Liver (tissue), 9 donors: ENCODE data around the gene SPATA2L. TPM values are rescaled to one million over a fixed set of nuclear protein-coding genes. Genes with fewer than 3 reads are reported as not detected.

Source experiments
- DNase-seq: peaks from one replicate; pipeline ENCODE4 v3.0.0-alpha.2; 2017; ENCODE audit warnings: low spot score
- H3K27ac ChIP-seq, 2 donors: one replicate each; pipeline ENCODE4 v1.7.0; 2013; ENCODE audit warnings: inconsistent platforms in 2 of 2, low read length in 2 of 2, control low read depth in 1 of 2, low read depth in 1 of 2, mild to moderate bottlenecking in 1 of 2
- H3K27me3 ChIP-seq, 4 donors: one replicate each; pipeline versions ENCODE4 v1.6.1 to v1.7.0; 2013; ENCODE audit warnings: low read length in 3 of 4, inconsistent platforms in 1 of 4, mild to moderate bottlenecking in 1 of 4, moderate library complexity in 1 of 4; ENCODE audit not compliant: control insufficient read depth in 4 of 4, insufficient read depth in 4 of 4
- H3K36me3 ChIP-seq, 4 donors: one replicate each; pipeline versions ENCODE4 v1.6.1 to v1.7.0; 2013; ENCODE audit warnings: low read length in 3 of 4, mild to moderate bottlenecking in 3 of 4, low read depth in 1 of 4, moderate library complexity in 1 of 4; ENCODE audit not compliant: control insufficient read depth in 4 of 4, insufficient read depth in 3 of 4
- H3K4me1 ChIP-seq, 4 donors: one replicate each; pipeline versions ENCODE4 v1.6.1 to v1.7.0; 2013; ENCODE audit warnings: low read length in 3 of 4, mild to moderate bottlenecking in 3 of 4, moderate library complexity in 1 of 4; ENCODE audit not compliant: control insufficient read depth in 4 of 4, insufficient read depth in 4 of 4
- H3K4me3 ChIP-seq, 3 donors: one replicate each; pipeline versions ENCODE4 v1.6.1 to v1.7.0; 2013; ENCODE audit warnings: low read length in 3 of 3, control low read depth in 1 of 3, low read depth in 1 of 3, mild to moderate bottlenecking in 1 of 3
- H3K9ac ChIP-seq, 2 donors: one replicate each; pipeline ENCODE4 v1.7.0; 2013; ENCODE audit warnings: low read length in 2 of 2, mild to moderate bottlenecking in 2 of 2, moderate library complexity in 2 of 2, control low read depth in 1 of 2, low read depth in 1 of 2
- H3K9me3 ChIP-seq, 4 donors: one replicate each; pipeline versions ENCODE4 v1.6.1 to v1.7.0; 2013; ENCODE audit warnings: low read length in 3 of 4; ENCODE audit not compliant: control insufficient read depth in 4 of 4
- CTCF ChIP-seq: fragments of 150-350 bp; IDR thresholded peaks from 2 replicates; pipeline ENCODE4 v1.5.1; 2017; ENCODE audit warnings: improper control_type of control experiment, low read depth, low read length; ENCODE audit not compliant: missing input control
- EGR1 ChIP-seq, 2 donors: IDR thresholded peaks; 2 replicates each; pipeline ENCODE4 v1.6.1; 2016 to 2018; ENCODE audit warnings: antibody characterized with exemption in 2 of 2, low read depth in 2 of 2
- GABPA ChIP-seq, 2 donors: IDR thresholded peaks in 1 of 2; conservative IDR thresholded peaks in 1 of 2; 2 replicates each; pipeline ENCODE4 v1.6.1; 2016; ENCODE audit warnings: antibody characterized with exemption in 2 of 2, mild to moderate bottlenecking in 1 of 2, moderate library complexity in 1 of 2
- HNF4A ChIP-seq, 2 donors: conservative IDR thresholded peaks; 2 replicates each; pipeline ENCODE4 v1.6.1; 2016; ENCODE audit warnings: antibody characterized with exemption in 2 of 2, mild to moderate bottlenecking in 2 of 2
- HNF4G ChIP-seq: IDR thresholded peaks from 2 replicates; pipeline ENCODE4 v1.6.1; 2016; ENCODE audit warnings: antibody characterized with exemption
- NR2F2 ChIP-seq: IDR thresholded peaks from 2 replicates; pipeline ENCODE4 v1.6.1; 2016; ENCODE audit warnings: antibody characterized with exemption
- RAD21 ChIP-seq, 2 donors: IDR thresholded peaks; 2 replicates each; pipeline ENCODE4 v1.6.1; 2016; ENCODE audit warnings: antibody characterized with exemption in 2 of 2, mild to moderate bottlenecking in 2 of 2
- REST ChIP-seq: IDR thresholded peaks from 2 replicates; pipeline ENCODE4 v1.6.1; 2016; ENCODE audit warnings: antibody characterized with exemption, mild to moderate bottlenecking
- RXRA ChIP-seq, 2 donors: IDR thresholded peaks; 2 replicates each; pipeline ENCODE4 v1.6.1; 2017 to 2018; ENCODE audit warnings: antibody characterized with exemption in 2 of 2, mild to moderate bottlenecking in 1 of 2
- SP1 ChIP-seq: IDR thresholded peaks from 2 replicates; pipeline ENCODE4 v1.6.1; 2018; ENCODE audit warnings: antibody characterized with exemption, mild to moderate bottlenecking
- TAF1 ChIP-seq: conservative IDR thresholded peaks from 2 replicates; pipeline ENCODE4 v1.6.1; 2016; ENCODE audit warnings: antibody characterized with exemption, mild to moderate bottlenecking
- WGBS: extraction: QIAGEN DNeasy Blood & Tissue Kit; methylation state at CpG from one replicate; pipeline ENCODE4 v1.1.7; 2013; 5-methylcytosine and 5-hydroxymethylcytosine counted together
- polyA plus RNA-seq, 2 donors: library from polyadenylated mRNA; stranded (reverse) in 1 of 2; unstranded in 1 of 2; fragments of 200-250 nt in 1 of 2; fragments of >200 nt in 1 of 2; fragmentation: Nextera tagmentation in 1 of 2; extraction: Ambion mirVana in 1 of 2; gene quantifications; one replicate each; pipeline versions ENCODE4 v1.2.1 to v1.2.3, GENCODE V29; 2013 to 2015
- total RNA-seq, 2 donors: library from RNA; depleted of rRNA; stranded (reverse); fragments of >200 nt; gene quantifications; one replicate each; pipeline ENCODE4 v1.2.3, GENCODE V29; 2014
- TF ChIP-seq, protein P1 (sequence below): IDR thresholded peaks from 2 replicates; pipeline ENCODE4 v1.6.1; 2016; ENCODE audit warnings: antibody characterized with exemption
- TF ChIP-seq, protein P2 (sequence below): IDR thresholded peaks from 2 replicates; pipeline ENCODE4 v1.6.1; 2016; ENCODE audit warnings: antibody characterized with exemption
- donor health status: healthy.
- donor health status: healthy.
- donor health status: healthy.
- donor health status: healthy.
- donor health status: healthy.

The SPATA2L gene
- total and polyA plus RNA-seq, 4 donors = 4.6 to 11.3 (median 6.9) TPM

DNA sequence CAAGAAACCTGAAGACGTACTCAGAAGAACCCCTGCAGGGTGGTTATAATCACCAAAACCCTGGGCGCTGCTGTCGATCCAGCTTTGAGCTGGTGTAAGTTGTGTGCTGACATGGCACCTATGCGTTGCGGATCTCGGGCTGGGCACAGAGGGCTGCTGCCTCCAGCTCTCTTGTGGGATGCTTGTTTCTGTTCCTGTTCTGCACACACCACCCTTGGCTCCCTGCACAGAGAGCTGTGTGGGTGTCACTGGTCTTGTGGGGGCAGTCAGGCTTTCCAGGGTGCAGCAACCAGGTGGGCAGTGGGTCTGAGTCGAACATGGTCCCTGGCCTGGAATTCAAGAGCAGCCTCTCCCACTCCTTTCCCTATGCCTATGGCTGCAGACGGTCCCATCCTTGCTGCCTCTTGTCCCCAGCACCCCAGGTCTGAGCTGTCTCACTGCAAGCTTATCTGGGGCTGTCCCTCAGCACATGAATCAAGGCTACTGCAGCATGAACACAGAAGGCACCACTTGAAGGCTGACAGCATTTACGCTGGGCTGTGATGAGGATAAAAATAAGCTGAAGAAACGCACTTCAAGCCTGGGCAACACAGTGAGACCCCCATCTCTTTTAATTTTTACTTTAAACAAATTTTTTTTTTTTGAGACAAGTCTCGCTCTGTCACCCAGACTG lies 40.0 kb upstream of the SPATA2L start:
- H3K27ac ChIP-seq = no peak overlapping the region
- no peak for TF ChIP-seq CTCF
- no peak for TF ChIP-seq HNF4G
- TF ChIP-seq EGR1 (IDR thresholded peaks at IDR 0.05; ENCODE audit: low read depth in 2 of 2) = no peak
- TF ChIP-seq GABPA (IDR thresholded peaks at IDR 0.05 in 1 of 2, conservative IDR thresholded peaks at IDR 0.05 in 1 of 2) = no peak
- no peak for TF ChIP-seq REST
- TF ChIP-seq SP1 = no peak
- TF ChIP-seq TAF1 = no peak
- TF ChIP-seq, protein P1, sequence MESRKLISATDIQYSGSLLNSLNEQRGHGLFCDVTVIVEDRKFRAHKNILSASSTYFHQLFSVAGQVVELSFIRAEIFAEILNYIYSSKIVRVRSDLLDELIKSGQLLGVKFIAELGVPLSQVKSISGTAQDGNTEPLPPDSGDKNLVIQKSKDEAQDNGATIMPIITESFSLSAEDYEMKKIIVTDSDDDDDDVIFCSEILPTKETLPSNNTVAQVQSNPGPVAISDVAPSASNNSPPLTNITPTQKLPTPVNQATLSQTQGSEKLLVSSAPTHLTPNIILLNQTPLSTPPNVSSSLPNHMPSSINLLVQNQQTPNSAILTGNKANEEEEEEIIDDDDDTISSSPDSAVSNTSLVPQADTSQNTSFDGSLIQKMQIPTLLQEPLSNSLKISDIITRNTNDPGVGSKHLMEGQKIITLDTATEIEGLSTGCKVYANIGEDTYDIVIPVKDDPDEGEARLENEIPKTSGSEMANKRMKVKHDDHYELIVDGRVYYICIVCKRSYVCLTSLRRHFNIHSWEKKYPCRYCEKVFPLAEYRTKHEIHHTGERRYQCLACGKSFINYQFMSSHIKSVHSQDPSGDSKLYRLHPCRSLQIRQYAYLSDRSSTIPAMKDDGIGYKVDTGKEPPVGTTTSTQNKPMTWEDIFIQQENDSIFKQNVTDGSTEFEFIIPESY = no peak
- TF ChIP-seq RXRA (IDR thresholded peaks at IDR 0.05) = no peak
- DNase-seq = no peak
- WGBS = 90% methylated on average over 11 of the region's 11 CpGs
- H3K9ac ChIP-seq = no peak overlapping the region
- H3K9me3 ChIP-seq = no peaks in the 10 kb centered on the region
- peaks cover 0 to 2% (median 0%) of the 10 kb centered on the region in 4 donors for H3K4me1 ChIP-seq
- no peak overlapping the region for H3K4me3 ChIP-seq
- H3K27me3 ChIP-seq = no peaks in the 10 kb centered on the region
- H3K36me3 ChIP-seq = peaks cover 27 to 63% (median 37%) of the 10 kb centered on the region in 4 donors

GRCh38 chr16:89739383-89739782 lies 37.9 kb upstream of the SPATA2L start:
- no peak for DNase-seq
- WGBS = 92% methylated on average over 9 of the region's 9 CpGs
- no peaks in the 10 kb centered on the region for H3K9me3 ChIP-seq
- H3K27me3 ChIP-seq = no peaks in the 10 kb centered on the region
- no peak overlapping the region for H3K27ac ChIP-seq
- H3K4me3 ChIP-seq = no peak overlapping the region
- H3K9ac ChIP-seq = no peak overlapping the region
- peaks cover 0 to 2% (median 0%) of the 10 kb centered on the region in 4 donors for H3K4me1 ChIP-seq
- TF ChIP-seq HNF4G (no peak), HNF4A (conservative IDR thresholded peaks at IDR 0.05) (no peak), GABPA (IDR thresholded peaks at IDR 0.05 in 1 of 2, conservative IDR thresholded peaks at IDR 0.05 in 1 of 2) (no peak), NR2F2 (no peak), RAD21 (IDR thresholded peaks at IDR 0.05) (no peak), REST (no peak), SP1 (no peak)
- TF ChIP-seq, protein P2, sequence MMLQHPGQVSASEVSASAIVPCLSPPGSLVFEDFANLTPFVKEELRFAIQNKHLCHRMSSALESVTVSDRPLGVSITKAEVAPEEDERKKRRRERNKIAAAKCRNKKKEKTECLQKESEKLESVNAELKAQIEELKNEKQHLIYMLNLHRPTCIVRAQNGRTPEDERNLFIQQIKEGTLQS = no peak
- peaks cover 31 to 71% (median 41%) of the 10 kb centered on the region in 4 donors for H3K36me3 ChIP-seq
